ENCODE measurements around the gene DISC1.
A peak's percentile ranks its signal among the peaks of the same experiment; 100 is the strongest.

The DISC1 gene

GRCh38 chr1:231626951-231627614 is 493 bp downstream of the DISC1 start:
- TF ChIP-seq CTCF (IDR thresholded peaks at IDR 0.05; ENCODE audit: low read depth, low read length): no peak
- DNase-seq (ENCODE audit: low read depth in 2 of 2): peak; percentile 38 to 53
- H3K4me3 ChIP-seq (replicated peaks in 1 of 2; ENCODE audit: low read depth in 2 of 2, low read length in 2 of 2): peak overlapping the region; percentile 80 to 95

GRCh38 chr1:231628207-231628876 is 1.8 kb downstream of the DISC1 start:
- DNase-seq (ENCODE audit: low read depth in 2 of 2): peak in 1 of 2 donors; percentile 16
- no peak for TF ChIP-seq CTCF (IDR thresholded peaks at IDR 0.05; ENCODE audit: low read depth, low read length)
- no peak overlapping the region for H3K4me3 ChIP-seq (replicated peaks in 1 of 2; ENCODE audit: low read depth in 2 of 2, low read length in 2 of 2)

- H3K4me3 ChIP-seq (replicated peaks in 1 of 2; ENCODE audit: low read depth in 2 of 2, low read length in 2 of 2): no peak overlapping the region
- no peak for TF ChIP-seq CTCF (IDR thresholded peaks at IDR 0.05; ENCODE audit: low read depth, low read length)
- peak; percentile 56 to 74 for DNase-seq (ENCODE audit: low read depth in 2 of 2)
Measured at GRCh38 chr1:231629132-231629531, 2.5 kb downstream of the DISC1 start.

- DNase-seq (ENCODE audit: low read depth in 2 of 2): peak in 1 of 2 donors; percentile 13
- TF ChIP-seq CTCF (IDR thresholded peaks at IDR 0.05; ENCODE audit: low read depth, low read length): no peak
- no peak overlapping the region for H3K4me3 ChIP-seq (replicated peaks in 1 of 2; ENCODE audit: low read depth in 2 of 2, low read length in 2 of 2)
Measured at GRCh38 chr1:231630558-231631205, 4.1 kb downstream of the DISC1 start.

GRCh38 chr1:231631717-231632116 is 5.1 kb downstream of the DISC1 start:
- no peak for DNase-seq (ENCODE audit: low read depth in 2 of 2)
- TF ChIP-seq CTCF (IDR thresholded peaks at IDR 0.05; ENCODE audit: low read depth, low read length): no peak
- no peak overlapping the region for H3K4me3 ChIP-seq (replicated peaks in 1 of 2; ENCODE audit: low read depth in 2 of 2, low read length in 2 of 2)

GRCh38 chr1:231632119-231632518 is 5.5 kb downstream of the DISC1 start:
- no peak for DNase-seq (ENCODE audit: low read depth in 2 of 2)
- H3K4me3 ChIP-seq (replicated peaks in 1 of 2; ENCODE audit: low read depth in 2 of 2, low read length in 2 of 2): no peak overlapping the region
- TF ChIP-seq CTCF (IDR thresholded peaks at IDR 0.05; ENCODE audit: low read depth, low read length): no peak

Data from cardiac fibroblast (primary cell).